Pancreas (tissue), 10 donors: Measurements from ENCODE around the gene CDKN2B. TPM values are rescaled to one million over a fixed set of nuclear protein-coding genes. Genes with fewer than 3 reads are reported as not detected.

Experiments used
- ATAC-seq, 4 donors: fragments of 200-7000 bp; cut with Tn5 transposase; one replicate each; pipeline versions ENCODE4 v1.8.0 to v1.9.1; 2020; ENCODE audit warnings: mild to moderate bottlenecking in 4 of 4, moderate library complexity in 4 of 4
- DNase-seq, 6 donors: peaks; one replicate each; pipeline ENCODE4 v3.0.0-alpha.2; 2020
- FAIRE-seq: peaks from 2 replicates; lab custom pipeline; 2012; peaks lifted over from hg19 to GRCh38; lab: Jason Lieb, UNC
- H3K27ac ChIP-seq, 4 donors: fragments of 200-600 bp; sonication (generic); 1 replicate in 3 of 4; 2 replicates in 1 of 4; pipeline versions ENCODE4 v1.5.0 to v1.8.0; 2020
- H3K27me3 ChIP-seq, 4 donors: fragments of 200-600 bp; one replicate each; pipeline ENCODE4 v1.8.0; 2021
- H3K36me3 ChIP-seq, 3 donors: fragments of 200-600 bp; sonication (generic) in 1 of 3; one replicate each; pipeline versions ENCODE4 v1.5.0 to v1.8.0; 2020 to 2021
- H3K4me1 ChIP-seq, 3 donors: fragments of 200-600 bp; one replicate each; pipeline ENCODE4 v1.8.0; 2021
- H3K4me3 ChIP-seq, 4 donors: fragments of 200-600 bp; sonication (generic) in 2 of 4; one replicate each; pipeline versions ENCODE4 v1.5.0 to v1.8.0; 2020 to 2021
- H3K9me3 ChIP-seq, 4 donors: fragments of 200-600 bp; one replicate each; pipeline ENCODE4 v1.8.0; 2021
- CTCF ChIP-seq, 4 donors: fragments of 200-600 bp; sonication (generic) in 3 of 4; IDR thresholded peaks; one replicate each; pipeline versions ENCODE4 v1.5.0 to v1.8.0; 2021; ENCODE audit warnings: antibody characterized with exemption in 4 of 4
- WGBS, 2 donors: extraction: QIAGEN DNeasy Blood & Tissue Kit; methylation state at CpG; one replicate each; pipeline ENCODE4 v1.1.7; 2013; 5-methylcytosine and 5-hydroxymethylcytosine counted together
- intact Hi-C, 3 donors: fragments of 100-400 bp; cut with DNase I; formaldehyde crosslinking; loops; one replicate each; pipeline versions ENCODE4 v1.11.1 to v1.14.2; 2022
- polyA plus RNA-seq, 2 donors: library from polyadenylated mRNA; stranded (reverse); fragments of 200-250 nt; gene quantifications; one replicate each; pipeline ENCODE4 v1.2.3, GENCODE V29; 2013
- total RNA-seq, 6 donors: library from RNA; stranded (reverse); fragmentation: NEBNext Ultra II Directional in 4 of 6; extraction: Animal tissue kit (Norgen Biotek cat#: 25700) in 4 of 6; gene quantifications; one replicate each; pipeline versions ENCODE4 v1.2.1 to v1.2.4, GENCODE V29; 2021 to 2023
- donor health status: healthy with polysubstance abuse.
- donor health status: DM: no; HTN: no; CAD: no; lungs with moderate emphysema.
- donor health status: DM: no; HTN: no; CAD: no.
- donor health status: control.
- donor health status: control.
- donor health status: Bipolar disorder and iron deficiency.
- donor health status: DM: yes; HTN: yes; CAD: no.
- donor health status: DM: no; HTN: no; CAD: no.
- donor health status: DM: no; HTN: no; CAD: no.
- donor health status: DM: yes; HTN: yes; CAD: no.

CDKN2B gene
- total and polyA plus RNA-seq, 8 donors, result 0.59 to 13.9 (median 2.1) TPM

DNA sequence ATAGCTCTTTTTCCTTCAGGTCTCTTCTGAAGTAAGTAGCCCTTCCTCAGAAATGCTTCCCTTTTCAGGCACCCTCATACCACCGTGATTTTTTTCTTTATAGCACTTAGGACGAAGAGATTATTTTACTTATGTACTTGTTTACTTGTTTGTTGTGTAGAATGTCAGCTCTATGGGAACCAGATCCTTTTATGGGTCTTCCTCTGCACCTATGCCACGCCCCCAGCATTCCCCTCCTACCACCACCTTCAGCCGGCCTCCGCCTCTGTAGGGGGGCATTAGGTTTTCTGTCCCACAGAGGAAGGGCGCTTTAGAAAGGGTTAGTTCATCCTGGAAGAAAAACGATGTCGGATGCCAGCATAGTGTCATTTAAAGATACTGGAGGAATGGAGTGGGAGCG lies 12.7 kb downstream of the CDKN2B start:
- intact Hi-C loops, result no loop called here
- no peak for TF ChIP-seq CTCF (IDR thresholded peaks at IDR 0.05)
- Histone ChIP-seq H3K27me3 (peaks cover 0 to 17% (median 1%) of the 10 kb centered on the region in 4 donors), H3K9me3 (no peaks in the 10 kb centered on the region), H3K27ac (no peak overlapping the region), H3K4me1 (peaks cover 0 to 4% (median 0%) of the 10 kb centered on the region in 3 donors), H3K36me3 (no peaks in the 10 kb centered on the region), H3K4me3 (no peak overlapping the region)
- 83 to 85% methylated on average over 9 of the region's 9 CpGs for WGBS, 2 donors
- DNase-seq (no peak), FAIRE-seq (no peak), ATAC-seq (no peak)

- FAIRE-seq (no peak), ATAC-seq (peak; percentile 41 to 77 (median 68)), DNase-seq (peak in 5 of 6 donors; percentile 34 to 81 (median 54))
- Histone ChIP-seq H3K9me3 (no peaks in the 10 kb centered on the region), H3K4me1 (peaks cover 0 to 4% (median 0%) of the 10 kb centered on the region in 3 donors), H3K27ac (peak overlapping the region in 1 of 4 donors; percentile 77), H3K4me3 (peak overlapping the region; percentile 73 to 78 (median 76)), H3K36me3 (no peaks in the 10 kb centered on the region), H3K27me3 (peaks cover 0 to 23% (median 4%) of the 10 kb centered on the region in 4 donors)
- no peak for TF ChIP-seq CTCF (IDR thresholded peaks at IDR 0.05)
- intact Hi-C loops, result no loop called here
- WGBS, 2 donors, result 27 to 33% methylated on average over 48 to 54 of the region's 54 CpGs
Observed at GRCh38 chr9:21995666-21996398, 13.3 kb downstream of the CDKN2B start.

GRCh38 chr9:21995006-21995665 lies 14.0 kb downstream of the CDKN2B start:
- FAIRE-seq, result no peak

DNA sequence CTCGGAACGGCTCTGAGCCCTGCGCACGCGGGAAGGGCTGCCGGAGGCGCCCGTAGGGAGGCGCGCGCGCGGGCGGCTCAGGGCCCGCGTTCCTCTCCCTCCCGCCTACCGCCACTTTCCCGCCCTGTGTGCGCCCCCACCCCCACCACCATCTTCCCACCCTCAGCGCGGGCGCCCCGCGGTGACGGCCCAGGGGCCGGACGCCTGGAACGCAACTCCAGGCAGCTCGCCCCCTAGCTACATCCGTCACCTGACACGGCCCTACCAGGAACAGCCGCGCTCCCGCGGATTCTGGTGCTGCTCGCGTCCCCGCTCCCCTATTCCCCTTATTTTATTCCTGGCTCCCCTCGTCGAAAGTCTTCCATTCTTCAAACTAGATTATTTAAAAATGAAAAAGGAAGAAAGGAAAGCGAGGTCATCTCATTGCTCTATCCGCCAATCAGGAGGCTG lies 14.5 kb downstream of the CDKN2B start, which contains the start of gene CDKN2B-AS1:
Gene CDKN2B-AS1 (plus strand): TSS at position 236 of the 450 bp plus-strand sequence.
- Histone ChIP-seq H3K27me3 (peaks cover 0 to 34% (median 7%) of the 10 kb centered on the region in 4 donors), H3K4me1 (peaks cover 0 to 4% (median 0%) of the 10 kb centered on the region in 3 donors), H3K27ac (peak within 1 kb of the TSS in 3 of 4 donors; percentile 19 to 77 (median 66)), H3K9me3 (no peaks in the 10 kb centered on the region), H3K4me3 (peak within 1 kb of the TSS; percentile 73 to 78 (median 76)), H3K36me3 (no peaks in the 10 kb centered on the region)
- intact Hi-C loops, result no loop called here
- WGBS, 2 donors, result 0 to 1% methylated on average over 21 to 43 of the region's 43 CpGs
- FAIRE-seq (no peak), ATAC-seq (peak; percentile 67 to 78 (median 76)), DNase-seq (peak in 5 of 6 donors; percentile 37 to 76 (median 52))
- no peak for TF ChIP-seq CTCF (IDR thresholded peaks at IDR 0.05)

More at GRCh38 chr9:21995006-21995665, 14.0 kb downstream of the CDKN2B start:
- H3K9me3 ChIP-seq, result no peaks in the 10 kb centered on the region
- no peak for TF ChIP-seq CTCF (IDR thresholded peaks at IDR 0.05)
- peak overlapping the region; percentile 73 to 78 (median 76) for H3K4me3 ChIP-seq
- no peaks in the 10 kb centered on the region for H3K36me3 ChIP-seq
- ATAC-seq, result peak; percentile 71 to 89 (median 81)
- intact Hi-C loops, result no loop called here
- H3K27ac ChIP-seq, result peak overlapping the region in 3 of 4 donors; percentile 19 to 77 (median 66)
- peak; percentile 45 to 80 (median 64) for DNase-seq
- peaks cover 0 to 28% (median 5%) of the 10 kb centered on the region in 4 donors for H3K27me3 ChIP-seq
- peaks cover 0 to 4% (median 0%) of the 10 kb centered on the region in 3 donors for H3K4me1 ChIP-seq
- 1% methylated on average over 53 to 56 of the region's 56 CpGs for WGBS, 2 donors
